ENCODE measurements around the gene HMGN4.

- TF ChIP-seq CTCF (IDR thresholded peaks at IDR 0.05) (no peak), POLR2A (IDR thresholded peaks at IDR 0.05) (no peak)
Measured at GRCh38 chr6:26563488-26563887, 25.3 kb downstream of the HMGN4 start.

Measured in thyroid gland (tissue), 4 donors.